OCI-LY3 (cell line): ENCODE data around the gene PLA2G15.

Source experiments
- CTCF ChIP-seq: fragments of 200-600, 300-600 bp; sonication (generic); IDR thresholded peaks from 2 replicates; pipeline ENCODE4 v1.5.1; 2014; ENCODE audit warnings: antibody characterized with exemption, low read length, low read depth
- EZH2phosphoT487 ChIP-seq: fragments of 200-600 bp; shearing (Covaris generic); IDR thresholded peaks from 2 replicates; pipeline ENCODE4 v1.6.1; 2018; ENCODE audit warnings: antibody characterized with exemption, mixed run types, low read depth

- TF ChIP-seq CTCF (no peak), EZH2phosphoT487 (no peak)
These were observed 28.9 kb upstream of the PLA2G15 start for GRCh38 chr16:68216240-68216639.
